Loucy (cell line): ENCODE measurements around the gene GEMIN2.

Experiments used
- EZH2phosphoT487 ChIP-seq: fragments of 200-600 bp; IDR thresholded peaks from 2 replicates; pipeline ENCODE4 v1.6.1; 2018; ENCODE audit warnings: antibody characterized with exemption, mild to moderate bottlenecking, moderate library complexity, borderline replicate concordance
- TF ChIP-seq, protein P1 (sequence below): fragments of 200-600 bp; sonication (generic); conservative IDR thresholded peaks from 2 replicates; pipeline ENCODE4 v1.5.1; 2014; ENCODE audit warnings: mild to moderate bottlenecking, antibody characterized with exemption, low read length

DNA sequence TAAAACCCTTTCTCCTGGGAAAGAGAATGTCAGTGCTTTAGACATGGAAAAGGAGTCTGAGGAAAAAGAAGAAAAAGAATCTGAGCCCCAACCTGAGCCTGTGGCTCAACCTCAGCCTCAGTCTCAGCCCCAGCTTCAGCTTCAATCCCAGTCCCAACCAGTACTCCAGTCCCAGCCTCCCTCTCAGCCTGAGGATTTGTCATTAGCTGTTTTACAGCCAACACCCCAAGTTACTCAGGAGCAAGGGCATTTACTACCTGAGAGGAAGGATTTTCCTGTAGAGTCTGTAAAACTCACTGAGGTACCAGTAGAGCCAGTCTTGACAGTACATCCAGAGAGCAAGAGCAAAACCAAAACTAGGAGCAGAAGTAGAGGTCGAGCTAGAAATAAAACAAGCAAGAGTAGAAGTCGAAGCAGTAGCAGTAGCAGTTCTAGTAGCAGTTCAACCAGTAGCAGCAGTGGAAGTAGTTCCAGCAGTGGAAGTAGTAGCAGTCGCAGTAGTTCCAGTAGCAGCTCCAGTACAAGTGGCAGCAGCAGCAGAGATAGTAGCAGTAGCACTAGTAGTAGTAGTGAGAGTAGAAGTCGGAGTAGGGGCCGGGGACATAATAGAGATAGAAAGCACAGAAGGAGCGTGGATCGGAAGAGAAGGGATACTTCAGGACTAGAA lies 67.0 kb downstream of the GEMIN2 start:
- TF ChIP-seq, protein P1, sequence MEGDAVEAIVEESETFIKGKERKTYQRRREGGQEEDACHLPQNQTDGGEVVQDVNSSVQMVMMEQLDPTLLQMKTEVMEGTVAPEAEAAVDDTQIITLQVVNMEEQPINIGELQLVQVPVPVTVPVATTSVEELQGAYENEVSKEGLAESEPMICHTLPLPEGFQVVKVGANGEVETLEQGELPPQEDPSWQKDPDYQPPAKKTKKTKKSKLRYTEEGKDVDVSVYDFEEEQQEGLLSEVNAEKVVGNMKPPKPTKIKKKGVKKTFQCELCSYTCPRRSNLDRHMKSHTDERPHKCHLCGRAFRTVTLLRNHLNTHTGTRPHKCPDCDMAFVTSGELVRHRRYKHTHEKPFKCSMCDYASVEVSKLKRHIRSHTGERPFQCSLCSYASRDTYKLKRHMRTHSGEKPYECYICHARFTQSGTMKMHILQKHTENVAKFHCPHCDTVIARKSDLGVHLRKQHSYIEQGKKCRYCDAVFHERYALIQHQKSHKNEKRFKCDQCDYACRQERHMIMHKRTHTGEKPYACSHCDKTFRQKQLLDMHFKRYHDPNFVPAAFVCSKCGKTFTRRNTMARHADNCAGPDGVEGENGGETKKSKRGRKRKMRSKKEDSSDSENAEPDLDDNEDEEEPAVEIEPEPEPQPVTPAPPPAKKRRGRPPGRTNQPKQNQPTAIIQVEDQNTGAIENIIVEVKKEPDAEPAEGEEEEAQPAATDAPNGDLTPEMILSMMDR, result no peak
- no peak for TF ChIP-seq EZH2phosphoT487
